GM18519 (cell line): ENCODE data around the gene CLEC9A.

Experiments used
- ATAC-seq: cut with Tn5 transposase; IDR thresholded peaks from one replicate; pipeline ENCODE4 v1.9.1; 2021; ENCODE audit warnings: mild to moderate bottlenecking, moderate library complexity; ENCODE audit not compliant: unreplicated experiment, low FRiP score

CLEC9A gene

GRCh38 chr12:10101648-10102220 is 71.3 kb downstream of the CLEC9A start:
- no peak for ATAC-seq

DNA sequence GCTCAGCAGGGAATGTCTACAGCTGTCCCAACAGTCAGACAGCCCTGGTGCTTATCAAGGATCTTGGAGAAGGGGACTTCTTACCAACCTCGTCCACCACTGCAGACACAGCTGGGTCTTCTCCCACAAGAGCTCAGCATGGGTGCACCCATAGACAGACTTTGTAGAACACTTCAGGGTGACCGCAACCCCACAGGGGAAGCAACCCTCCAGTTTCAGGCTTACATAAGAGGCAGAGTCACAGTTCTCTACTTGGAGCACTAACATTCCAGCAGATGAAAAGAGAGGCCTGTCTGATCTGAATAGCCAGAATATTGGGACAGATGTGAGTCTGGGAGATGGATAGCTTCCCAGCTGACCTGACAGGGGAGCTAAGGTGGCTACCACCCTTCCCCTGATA is 71.8 kb downstream of the CLEC9A start:
- ATAC-seq: no peak

- no peak for ATAC-seq
Observed at GRCh38 chr12:10110256-10110844, 79.9 kb downstream of the CLEC9A start.

DNA sequence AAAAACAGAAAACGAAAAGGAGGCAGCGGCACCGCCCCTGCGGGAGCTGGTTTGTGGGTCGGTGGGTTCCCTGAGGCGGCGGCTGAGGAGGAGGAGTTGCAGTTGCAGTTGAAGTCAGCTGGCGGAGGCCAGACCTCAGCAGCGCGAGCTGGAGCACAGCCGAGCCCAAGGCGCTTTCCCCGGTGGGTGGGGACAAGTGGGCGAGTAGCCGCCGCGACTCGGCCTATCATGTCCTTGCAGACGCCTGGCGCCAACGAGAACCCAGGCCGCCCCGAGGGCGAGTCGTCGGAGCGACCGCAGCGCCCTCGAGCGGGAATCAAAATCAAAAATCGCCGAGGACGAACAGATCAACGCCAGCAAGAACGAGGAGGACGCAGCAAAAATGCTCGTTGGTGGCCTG is 81.0 kb downstream of the CLEC9A start:
- no peak for ATAC-seq

GRCh38 chr12:10113075-10113474 is 82.6 kb downstream of the CLEC9A start:
- ATAC-seq: no peak

- ATAC-seq: no peak
Observed at GRCh38 chr12:10113920-10114319, 83.4 kb downstream of the CLEC9A start.

DNA sequence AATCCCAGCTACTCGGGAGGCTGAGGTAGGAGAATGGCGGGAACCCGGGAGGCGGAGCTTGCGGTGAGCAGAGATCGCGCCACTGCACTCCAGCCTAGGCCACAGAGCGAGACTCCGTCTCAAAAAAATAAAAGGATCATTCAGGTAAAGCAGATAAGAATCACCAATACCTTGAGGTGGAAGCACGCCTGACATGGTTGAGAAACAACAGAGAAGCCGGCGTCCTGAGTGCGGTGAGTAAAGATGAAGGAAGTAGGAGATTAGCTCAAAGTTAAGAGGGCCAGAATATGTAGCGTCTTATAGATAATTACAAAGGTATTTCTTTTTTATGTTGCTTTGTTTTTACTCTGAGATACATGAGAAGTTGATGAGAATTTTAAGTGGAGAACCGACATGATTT is 84.8 kb downstream of the CLEC9A start:
- ATAC-seq: no peak
